Measurements from ENCODE around the gene RNF113B. TPM values are rescaled to one million over a fixed set of nuclear protein-coding genes. Genes with fewer than 3 reads are reported as not detected.

The RNF113B gene
- total RNA-seq, 1 donor from 2014 or later: not detected

DNA sequence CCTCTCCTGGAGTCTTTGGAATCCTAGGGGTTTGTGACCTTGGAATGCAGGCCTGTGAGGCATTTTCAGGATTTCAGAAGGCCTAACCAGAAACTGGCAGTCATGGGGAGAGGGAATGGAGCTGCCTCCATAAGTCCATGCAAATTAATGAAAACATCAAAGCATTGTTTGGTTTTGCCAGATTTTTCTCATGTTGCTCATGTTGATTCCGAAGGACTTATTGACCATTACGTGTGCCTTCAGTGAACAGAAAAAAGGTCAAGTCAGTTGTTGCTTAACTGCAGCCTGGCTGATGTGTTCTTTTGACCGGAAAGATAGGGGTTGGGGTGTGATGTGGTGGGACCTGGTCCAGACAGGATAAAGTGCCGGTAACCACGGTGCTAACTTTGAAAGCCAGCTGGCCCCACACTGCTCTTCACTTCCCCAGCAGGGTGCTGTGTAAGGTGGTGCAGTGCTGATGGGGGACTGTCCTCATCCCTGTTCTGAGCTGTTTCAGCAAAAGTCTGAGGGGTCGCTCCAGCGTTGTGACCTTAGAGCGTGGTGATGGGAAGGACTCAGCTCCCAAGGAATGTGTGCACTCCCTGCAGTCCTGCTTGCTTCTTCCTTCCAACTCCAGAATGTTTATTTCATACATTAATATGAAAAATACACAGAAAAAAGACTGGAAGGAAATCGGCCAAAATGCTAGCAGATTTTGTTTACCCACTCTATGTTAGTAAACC is 3.5 kb downstream of the RNF113B start:
- H4K20me1 ChIP-seq (ENCODE audit: insufficient read depth, low read length): no peaks in the 10 kb centered on the region
- Mint-ChIP-seq H3K36me3 (ENCODE audit: low read depth, unreplicated experiment) (peaks cover 8% of the 10 kb centered on the region), H3K4me3 (ENCODE audit: unreplicated experiment) (peak overlapping the region; percentile 6), H3K9me3 (ENCODE audit: unreplicated experiment) (peaks cover 1% of the 10 kb centered on the region), H3K27me3 (ENCODE audit: low read depth, unreplicated experiment) (no peaks in the 10 kb centered on the region), H3K27ac (ENCODE audit: unreplicated experiment) (peak overlapping the region; percentile 98), H3K4me1 (ENCODE audit: low read depth, unreplicated experiment) (peaks cover 70% of the 10 kb centered on the region)
- H2AFZ ChIP-seq (ENCODE audit: low read depth, low read length): no peak overlapping the region
- FAIRE-seq (peak; percentile 94), DNase-seq (ENCODE audit: low read depth) (peak; percentile 100)
- H3K9me3 ChIP-seq (ENCODE audit: insufficient read depth, low read depth, low read length): no peaks in the 10 kb centered on the region
- H3K27ac ChIP-seq (ENCODE audit: low read depth, low read length): peak overlapping the region; percentile 92
- peaks cover 69% of the 10 kb centered on the region for H3K79me2 ChIP-seq (ENCODE audit: insufficient read depth, low read length)
- H3K36me3 ChIP-seq (ENCODE audit: insufficient read depth, low read length): no peaks in the 10 kb centered on the region
- H3K4me3 ChIP-seq (ENCODE audit: insufficient read depth, low read depth, low read length): peak overlapping the region; percentile 20
- no peaks in the 10 kb centered on the region for H3K27me3 ChIP-seq (ENCODE audit: insufficient read depth, low read length)
- TF ChIP-seq EZH2 (IDR thresholded peaks at IDR 0.05; ENCODE audit: insufficient read depth, low read length): no peak
- no peak for TF ChIP-seq CTCF (IDR thresholded peaks at IDR 0.05; ENCODE audit: insufficient read depth, low read depth, low read length)
- H3K4me2 ChIP-seq (ENCODE audit: low read length): peak overlapping the region; percentile 78
- peak overlapping the region; percentile 76 for H3K9ac ChIP-seq (ENCODE audit: low read length)
- peaks cover 51% of the 10 kb centered on the region for H3K4me1 ChIP-seq (ENCODE audit: insufficient read depth, low read length)

DNA sequence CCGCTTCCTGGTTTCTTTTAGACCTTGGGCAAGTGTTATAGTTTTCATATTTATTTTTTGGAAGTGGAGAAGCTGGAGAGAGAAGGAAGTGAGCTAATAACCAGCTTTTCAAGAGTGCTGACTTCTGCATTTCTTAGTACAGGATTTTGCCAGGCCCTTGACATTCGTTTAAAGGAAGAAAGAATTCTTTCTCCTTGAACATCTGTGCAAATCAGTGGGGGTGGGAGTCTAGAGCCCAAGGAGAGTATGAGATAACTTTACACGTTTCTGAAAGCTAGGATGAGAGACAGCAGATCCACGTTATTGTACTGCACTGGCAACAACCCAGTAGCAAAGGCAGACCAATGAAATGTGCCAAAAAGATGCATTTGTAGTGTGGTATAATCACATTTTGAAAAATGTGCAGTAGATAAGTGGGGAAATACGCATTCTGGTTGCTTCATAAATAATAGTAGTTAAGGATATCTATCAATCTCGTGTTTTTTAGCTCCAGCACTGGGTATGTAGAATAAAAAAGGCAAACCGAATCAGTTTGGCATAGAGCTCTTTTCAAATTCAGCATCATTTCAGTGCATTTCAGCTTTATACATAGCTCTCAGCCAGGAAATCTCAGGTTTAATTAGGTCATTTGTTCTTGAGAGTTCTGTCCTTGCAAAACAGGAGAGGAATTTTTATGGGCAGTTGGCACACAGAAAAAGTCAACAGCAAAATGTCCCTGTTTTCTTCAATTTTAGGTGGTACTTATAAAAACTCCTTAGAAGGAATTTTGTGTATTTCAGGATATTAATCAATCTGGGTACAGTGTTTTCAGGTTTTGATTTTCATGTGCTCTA is 4.3 kb downstream of the RNF113B start:
- no peaks in the 10 kb centered on the region for H3K27me3 ChIP-seq (ENCODE audit: insufficient read depth, low read length)
- H3K9ac ChIP-seq (ENCODE audit: low read length): peak overlapping the region; percentile 76
- H3K36me3 ChIP-seq (ENCODE audit: insufficient read depth, low read length): no peaks in the 10 kb centered on the region
- no peaks in the 10 kb centered on the region for H3K9me3 ChIP-seq (ENCODE audit: insufficient read depth, low read depth, low read length)
- Mint-ChIP-seq H3K4me1 (ENCODE audit: low read depth, unreplicated experiment) (peaks cover 71% of the 10 kb centered on the region), H3K27ac (ENCODE audit: unreplicated experiment) (peak overlapping the region; percentile 98), H3K27me3 (ENCODE audit: low read depth, unreplicated experiment) (no peaks in the 10 kb centered on the region), H3K36me3 (ENCODE audit: low read depth, unreplicated experiment) (peaks cover 6% of the 10 kb centered on the region), H3K4me3 (ENCODE audit: unreplicated experiment) (peak overlapping the region; percentile 58), H3K9me3 (ENCODE audit: unreplicated experiment) (peaks cover 1% of the 10 kb centered on the region)
- FAIRE-seq (peak; percentile 88), DNase-seq (ENCODE audit: low read depth) (peak; percentile 62)
- TF ChIP-seq CTCF (IDR thresholded peaks at IDR 0.05; ENCODE audit: insufficient read depth, low read depth, low read length) (no peak), EZH2 (IDR thresholded peaks at IDR 0.05; ENCODE audit: insufficient read depth, low read length) (no peak)
- peak overlapping the region; percentile 92 for H3K27ac ChIP-seq (ENCODE audit: low read depth, low read length)
- H3K4me2 ChIP-seq (ENCODE audit: low read length): peak overlapping the region; percentile 78
- H2AFZ ChIP-seq (ENCODE audit: low read depth, low read length): no peak overlapping the region
- peak overlapping the region; percentile 14 for H3K4me3 ChIP-seq (ENCODE audit: insufficient read depth, low read depth, low read length)
- H4K20me1 ChIP-seq (ENCODE audit: insufficient read depth, low read length): no peaks in the 10 kb centered on the region
- H3K4me1 ChIP-seq (ENCODE audit: insufficient read depth, low read length): peaks cover 51% of the 10 kb centered on the region
- H3K79me2 ChIP-seq (ENCODE audit: insufficient read depth, low read length): peaks cover 70% of the 10 kb centered on the region

Data from astrocyte (in vitro differentiated cells and primary cell).